AG04450 (cell line): ENCODE measurements around the gene SFXN5. TPM values are rescaled to one million over a fixed set of nuclear protein-coding genes. Genes with fewer than 3 reads are reported as not detected.

Experiments
- CTCF ChIA-PET: fragments of 300-600, 350-600 bp; formaldehyde crosslinking; extraction: SDS; loops from one replicate; lab custom pipeline; 2022; ENCODE audit warnings: antibody characterized with exemption, inconsistent platforms; lab: Charles Lee
- POLR2A ChIA-PET: fragments of 350-600 bp; formaldehyde crosslinking; extraction: SDS; loops from one replicate; lab custom pipeline; 2021; ENCODE audit warnings: antibody characterized with exemption, inconsistent platforms; lab: Yijun Ruan, JAX
- DNase-seq: peaks from one replicate; pipeline ENCODE4 v3.0.0-alpha.2; 2011; ENCODE audit warnings: low read depth, low spot score
- H3K27ac ChIP-seq: one replicate; pipeline ENCODE4 v1.5.1; 2012; ENCODE audit warnings: low read depth, low read length, control low read depth
- H3K27me3 ChIP-seq: one replicate; pipeline ENCODE4 v1.6.0; 2012; ENCODE audit warnings: low read length; ENCODE audit not compliant: control insufficient read depth, insufficient read depth
- H3K4me3 ChIP-seq: 2 replicates; pipeline ENCODE4 v1.5.1; 2011; ENCODE audit warnings: mild to moderate bottlenecking, low read depth, low read length, control low read depth
- H3K9me3 ChIP-seq: 2 replicates; pipeline ENCODE4 v1.5.1; 2012; ENCODE audit warnings: low read length; ENCODE audit not compliant: control insufficient read depth, insufficient read depth
- CTCF ChIP-seq: IDR thresholded peaks from 2 replicates; pipeline ENCODE4 v1.5.1; 2011; ENCODE audit warnings: low read depth, low read length, control low read depth, inconsistent platforms
- polyA plus RNA-seq: library from polyadenylated mRNA; depleted of rRNA; stranded (reverse); fragments of >200 nt; gene quantifications from 2 replicates; pipeline ENCODE4 v1.2.3, GENCODE V29; 2011

SFXN5 gene
- polyA plus RNA-seq, 1 experiment, result 11.8 TPM

DNA sequence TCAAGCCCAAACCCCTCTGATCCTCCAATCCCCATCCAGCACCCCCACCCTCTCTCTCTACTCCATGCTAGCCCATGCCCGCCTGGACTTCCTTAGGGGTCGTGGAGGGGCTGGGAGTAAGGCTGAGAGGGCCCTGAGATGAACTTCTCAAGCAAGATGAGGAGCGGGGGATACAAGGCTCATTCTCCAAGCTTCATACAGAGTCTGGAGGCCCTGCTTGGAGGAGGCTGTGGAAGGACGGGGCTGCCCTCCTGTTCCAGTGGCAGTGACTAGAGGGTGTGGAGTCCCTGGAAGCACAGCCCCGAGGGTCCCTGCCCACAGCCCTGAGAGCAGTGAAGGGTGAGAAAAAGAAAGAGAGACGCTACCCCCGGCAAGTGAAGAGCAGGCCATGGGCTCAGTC lies 108.6 kb downstream of the SFXN5 start:
- no peak for TF ChIP-seq CTCF
- Histone ChIP-seq H3K27me3 (no peaks in the 10 kb centered on the region), H3K9me3 (no peaks in the 10 kb centered on the region), H3K4me3 (no peak overlapping the region), H3K27ac (no peak overlapping the region)
- ChIA-PET POLR2A (no interaction called here), CTCF (interaction anchor here (1.2 kb wide), 1 partner anchor 69 kb away, joined by 4 read pairs; no protein-coding TSS in a partner anchor)
- no peak for DNase-seq

DNA sequence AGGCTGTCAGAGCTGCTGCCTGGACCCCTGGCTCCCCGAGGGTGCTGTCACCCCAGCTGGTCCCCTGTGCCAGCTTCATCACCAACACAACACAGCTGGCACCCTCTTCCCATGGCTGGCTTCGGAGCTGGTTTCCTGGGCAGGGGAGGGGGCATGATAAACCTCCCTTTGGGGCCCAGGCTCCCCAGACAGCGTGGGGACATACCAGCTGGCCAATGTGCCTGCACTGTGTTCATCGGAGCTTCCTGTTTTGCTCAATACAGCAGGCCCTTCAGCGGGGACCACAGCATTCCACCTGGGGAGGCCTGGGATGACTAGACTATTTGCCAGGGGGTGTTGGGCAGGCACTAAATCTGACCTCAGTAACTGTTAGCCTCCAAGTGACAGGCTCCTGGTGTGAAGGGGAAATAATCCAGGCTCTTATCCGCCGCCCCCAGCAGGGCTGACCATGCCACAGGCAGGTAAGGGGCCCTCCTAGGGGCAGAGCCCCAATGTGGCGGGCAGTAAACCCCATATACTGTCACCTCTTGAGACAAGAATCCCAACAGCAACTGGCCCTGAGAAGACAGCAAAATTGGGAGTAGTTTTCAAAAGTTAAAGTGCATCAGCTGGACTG lies 109.6 kb downstream of the SFXN5 start:
- DNase-seq, result no peak
- ChIA-PET CTCF (interaction anchor here (1.2 kb wide), 1 partner anchor 68 kb away, joined by 4 read pairs; no protein-coding TSS in a partner anchor), POLR2A (no interaction called here)

DNA sequence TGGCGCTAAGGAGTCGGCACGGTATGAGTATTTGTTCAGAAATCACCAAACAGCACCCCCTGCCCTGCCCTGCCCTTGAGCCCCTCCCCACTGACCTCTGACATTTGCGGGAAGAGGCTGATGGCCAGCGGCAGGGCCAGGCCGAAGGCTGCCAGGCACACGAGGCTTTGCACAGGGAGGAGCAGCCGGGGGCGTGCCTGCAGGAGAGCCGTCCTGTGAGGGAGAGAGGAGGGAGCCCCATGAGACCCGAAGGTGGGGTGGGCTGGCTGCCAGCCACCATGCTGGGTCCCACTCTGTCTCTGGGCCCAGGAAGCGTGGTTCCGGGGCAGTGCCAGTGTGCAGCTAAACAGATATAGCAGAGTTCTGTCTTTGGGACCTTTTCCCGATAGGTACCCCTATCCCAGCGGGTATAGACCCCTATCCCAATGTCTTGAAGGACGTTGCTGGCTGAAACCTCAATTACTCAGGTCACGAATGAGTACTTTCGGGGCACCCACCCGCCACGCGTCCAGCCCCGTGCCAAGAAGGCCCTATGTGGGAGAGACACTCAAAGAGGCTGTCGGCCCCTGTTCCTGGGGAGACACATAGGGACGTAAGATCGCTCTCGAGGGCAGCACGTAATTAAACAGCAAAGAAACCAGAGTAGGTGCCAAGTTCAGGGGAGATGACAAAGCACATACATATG lies 110.3 kb downstream of the SFXN5 start:
- Histone ChIP-seq H3K27me3 (no peaks in the 10 kb centered on the region), H3K4me3 (no peak overlapping the region), H3K27ac (no peak overlapping the region), H3K9me3 (no peaks in the 10 kb centered on the region)
- ChIA-PET CTCF (no interaction called here), POLR2A (no interaction called here)
- no peak for TF ChIP-seq CTCF
- DNase-seq, result no peak

More for the DNA sequence above, 109.6 kb downstream of the SFXN5 start:
- Histone ChIP-seq H3K4me3 (no peak overlapping the region), H3K27me3 (no peaks in the 10 kb centered on the region), H3K27ac (no peak overlapping the region), H3K9me3 (no peaks in the 10 kb centered on the region)
- no peak for TF ChIP-seq CTCF

DNA sequence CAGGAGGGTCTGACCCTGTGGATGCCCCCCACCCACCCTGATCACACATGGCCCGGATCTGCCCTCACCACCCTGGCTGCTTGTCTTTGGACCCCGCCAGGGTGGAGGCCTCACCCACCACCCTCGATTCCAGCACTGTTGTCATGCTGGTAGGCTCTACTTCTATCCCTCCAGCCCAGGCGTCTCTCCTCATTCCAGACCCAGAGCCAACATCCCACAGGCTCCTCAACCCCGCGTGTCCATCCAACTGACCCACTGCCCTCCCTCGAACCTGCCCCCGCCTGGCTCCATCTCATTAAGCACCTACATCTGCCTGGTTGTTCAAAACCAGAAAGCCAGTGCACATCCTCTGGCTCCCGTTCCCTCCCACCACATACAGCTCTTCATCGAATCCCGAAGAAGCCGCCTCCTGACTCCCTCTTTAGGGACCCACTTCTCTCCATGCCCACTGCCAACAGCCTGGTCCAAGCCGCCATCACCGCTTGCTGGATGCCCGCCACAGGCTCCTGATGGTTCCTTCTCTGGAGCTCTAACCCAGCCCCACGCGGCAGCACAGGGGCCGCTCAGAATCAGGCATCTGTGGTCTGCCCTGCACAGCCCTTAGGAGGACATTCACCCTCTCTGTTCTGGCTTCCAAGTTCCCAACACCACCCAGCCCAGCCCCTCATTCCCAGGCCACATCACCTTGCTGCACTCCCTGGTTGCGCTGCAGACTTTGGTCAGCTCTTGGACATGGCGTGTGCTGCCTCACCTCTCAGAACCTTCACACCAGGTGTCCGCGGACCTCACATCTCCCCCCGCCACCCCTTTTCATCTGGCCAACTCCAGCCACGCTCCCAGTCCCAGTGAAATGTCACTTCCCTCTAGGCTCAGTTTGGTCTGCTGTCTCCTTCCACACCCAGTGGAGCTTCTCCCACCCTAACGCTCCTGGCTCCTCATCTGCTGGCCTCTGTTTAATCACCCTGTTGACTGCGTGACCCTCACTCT lies 111.2 kb downstream of the SFXN5 start:
- no peak for TF ChIP-seq CTCF
- Histone ChIP-seq H3K4me3 (no peak overlapping the region), H3K27ac (no peak overlapping the region), H3K27me3 (no peaks in the 10 kb centered on the region), H3K9me3 (no peaks in the 10 kb centered on the region)
- ChIA-PET CTCF (no interaction called here), POLR2A (no interaction called here)
- DNase-seq, result no peak
